Measurements from ENCODE around the gene FUZ.

The FUZ gene

DNA sequence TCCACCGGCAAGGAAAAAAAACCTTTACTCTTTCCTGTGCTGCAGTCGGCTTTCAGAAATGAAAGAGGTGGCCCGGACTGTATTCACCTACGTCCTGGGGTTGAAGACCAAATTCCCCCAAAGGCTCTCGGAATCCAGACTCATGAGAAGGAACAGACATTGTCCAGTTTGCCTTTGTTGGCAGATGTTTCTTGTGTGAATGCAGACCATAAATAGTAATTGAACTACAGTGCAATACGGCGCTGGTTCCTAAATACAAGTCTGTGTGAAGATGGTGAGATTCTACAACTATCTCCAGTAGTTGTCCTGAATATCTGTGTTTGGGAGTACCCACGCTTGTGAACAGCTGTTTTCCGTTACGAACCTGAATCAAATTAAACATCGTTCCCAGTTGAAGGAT, 26.6 kb upstream of the FUZ start:
- H3K27ac ChIP-seq (ENCODE audit: low read depth, low read length): no peak overlapping the region
- H3K36me3 ChIP-seq (ENCODE audit: low read length): 0 out of 2 replicates have a peak, but pooled peaks cover 3% of the 10 kb centered on the region

DNA sequence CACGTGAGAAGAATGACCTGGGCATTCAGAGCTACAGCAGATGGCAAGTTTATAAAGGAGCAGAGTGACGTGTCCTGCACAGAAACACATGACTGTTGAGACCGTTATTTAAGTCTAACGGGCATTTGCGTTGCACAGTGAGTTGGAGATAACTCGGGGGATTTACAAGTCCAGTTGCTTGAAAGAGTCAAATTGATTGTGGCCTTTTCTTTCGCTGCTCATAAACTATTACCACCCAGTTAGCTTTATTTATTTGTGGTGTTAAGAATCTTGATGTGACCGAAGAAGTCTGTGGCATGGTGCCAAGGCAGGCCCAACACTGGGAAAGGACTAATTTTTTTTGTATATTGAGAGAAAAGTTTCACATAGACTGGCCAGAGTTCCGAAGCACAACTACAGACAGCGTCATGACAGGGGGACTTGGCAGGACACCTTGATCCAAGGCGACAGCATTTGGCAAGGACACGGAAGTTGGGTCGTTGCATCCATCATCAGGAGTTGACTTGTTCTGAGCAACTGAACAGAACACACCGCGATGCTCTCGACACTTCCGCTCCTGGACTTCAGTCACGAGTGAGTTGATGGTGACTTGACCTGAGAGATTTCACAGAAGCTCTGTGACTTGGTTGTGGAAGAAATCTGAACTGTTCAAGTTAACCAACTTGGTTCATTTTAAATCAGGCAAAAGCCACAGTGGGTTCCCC, 25.9 kb upstream of the FUZ start:
- no peak overlapping the region for H3K4me3 ChIP-seq (ENCODE audit: insufficient read depth, low read length, poor library complexity, severe bottlenecking)
- H3K9me2 ChIP-seq (replicated peaks; ENCODE audit: insufficient read depth, low read length): no peaks in the 10 kb centered on the region
- no peak overlapping the region for H3K9ac ChIP-seq (ENCODE audit: low read length)
- no peaks in the 10 kb centered on the region for H3K9me3 ChIP-seq (ENCODE audit: insufficient read depth, low read length)
- H3K36me3 ChIP-seq (ENCODE audit: low read length): 0 out of 2 replicates have a peak, but pooled peaks cover 3% of the 10 kb centered on the region
- TF ChIP-seq, protein P1, sequence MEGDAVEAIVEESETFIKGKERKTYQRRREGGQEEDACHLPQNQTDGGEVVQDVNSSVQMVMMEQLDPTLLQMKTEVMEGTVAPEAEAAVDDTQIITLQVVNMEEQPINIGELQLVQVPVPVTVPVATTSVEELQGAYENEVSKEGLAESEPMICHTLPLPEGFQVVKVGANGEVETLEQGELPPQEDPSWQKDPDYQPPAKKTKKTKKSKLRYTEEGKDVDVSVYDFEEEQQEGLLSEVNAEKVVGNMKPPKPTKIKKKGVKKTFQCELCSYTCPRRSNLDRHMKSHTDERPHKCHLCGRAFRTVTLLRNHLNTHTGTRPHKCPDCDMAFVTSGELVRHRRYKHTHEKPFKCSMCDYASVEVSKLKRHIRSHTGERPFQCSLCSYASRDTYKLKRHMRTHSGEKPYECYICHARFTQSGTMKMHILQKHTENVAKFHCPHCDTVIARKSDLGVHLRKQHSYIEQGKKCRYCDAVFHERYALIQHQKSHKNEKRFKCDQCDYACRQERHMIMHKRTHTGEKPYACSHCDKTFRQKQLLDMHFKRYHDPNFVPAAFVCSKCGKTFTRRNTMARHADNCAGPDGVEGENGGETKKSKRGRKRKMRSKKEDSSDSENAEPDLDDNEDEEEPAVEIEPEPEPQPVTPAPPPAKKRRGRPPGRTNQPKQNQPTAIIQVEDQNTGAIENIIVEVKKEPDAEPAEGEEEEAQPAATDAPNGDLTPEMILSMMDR (IDR thresholded peaks at IDR 0.05; ENCODE audit: insufficient read depth, low read length, poor library complexity, severe bottlenecking): no peak
- TF ChIP-seq EZH2phosphoT487 (conservative IDR thresholded peaks at IDR 0.05; ENCODE audit: low read length): no peak
- H3K4me2 ChIP-seq (ENCODE audit: low read depth, low read length, poor library complexity, severe bottlenecking): no peak overlapping the region
- H4K20me1 ChIP-seq (ENCODE audit: low read depth, low read length): no peaks in the 10 kb centered on the region
- H3K27me3 ChIP-seq (ENCODE audit: low read length): no peaks in the 10 kb centered on the region
- no peak overlapping the region for H3K27ac ChIP-seq (ENCODE audit: low read depth, low read length)
- H3F3A ChIP-seq (ENCODE audit: insufficient read depth): peaks cover 9% of the 10 kb centered on the region; the same call in 1 of the 2 replicates
- no peaks in the 10 kb centered on the region for H3K79me2 ChIP-seq (ENCODE audit: insufficient read depth, low read length)
- no peak overlapping the region for H2AFZ ChIP-seq (ENCODE audit: low read depth, low read length, severe bottlenecking)

More for the DNA sequence above, 26.6 kb upstream of the FUZ start:
- H3K9me2 ChIP-seq (replicated peaks; ENCODE audit: insufficient read depth, low read length): no peaks in the 10 kb centered on the region
- H3K4me3 ChIP-seq (ENCODE audit: insufficient read depth, low read length, poor library complexity, severe bottlenecking): no peak overlapping the region
- TF ChIP-seq EZH2phosphoT487 (conservative IDR thresholded peaks at IDR 0.05; ENCODE audit: low read length): no peak
- TF ChIP-seq, protein P1 (IDR thresholded peaks at IDR 0.05; ENCODE audit: insufficient read depth, low read length, poor library complexity, severe bottlenecking): no peak
- no peak overlapping the region for H3K4me2 ChIP-seq (ENCODE audit: low read depth, low read length, poor library complexity, severe bottlenecking)
- no peaks in the 10 kb centered on the region for H3K9me3 ChIP-seq (ENCODE audit: insufficient read depth, low read length)
- no peaks in the 10 kb centered on the region for H3K79me2 ChIP-seq (ENCODE audit: insufficient read depth, low read length)
- no peaks in the 10 kb centered on the region for H4K20me1 ChIP-seq (ENCODE audit: low read depth, low read length)
- H2AFZ ChIP-seq (ENCODE audit: low read depth, low read length, severe bottlenecking): no peak overlapping the region
- peaks cover 9% of the 10 kb centered on the region; the same call in 1 of the 2 replicates for H3F3A ChIP-seq (ENCODE audit: insufficient read depth)
- H3K9ac ChIP-seq (ENCODE audit: low read length): no peak overlapping the region
- H3K27me3 ChIP-seq (ENCODE audit: low read length): no peaks in the 10 kb centered on the region

- no peaks in the 10 kb centered on the region for H3K79me2 ChIP-seq (ENCODE audit: insufficient read depth, low read length)
- H3K4me3 ChIP-seq (ENCODE audit: insufficient read depth, low read length, poor library complexity, severe bottlenecking): no peak overlapping the region
- no peak overlapping the region for H3K9ac ChIP-seq (ENCODE audit: low read length)
- no peak overlapping the region for H2AFZ ChIP-seq (ENCODE audit: low read depth, low read length, severe bottlenecking)
- 0 out of 2 replicates have a peak, but pooled peaks cover 2% of the 10 kb centered on the region for H3F3A ChIP-seq (ENCODE audit: insufficient read depth)
- peaks cover 3% of the 10 kb centered on the region; the same call in 1 of the 2 replicates for H3K36me3 ChIP-seq (ENCODE audit: low read length)
- no peaks in the 10 kb centered on the region for H3K27me3 ChIP-seq (ENCODE audit: low read length)
- TF ChIP-seq, protein P1 (IDR thresholded peaks at IDR 0.05; ENCODE audit: insufficient read depth, low read length, poor library complexity, severe bottlenecking): no peak
- TF ChIP-seq EZH2phosphoT487 (conservative IDR thresholded peaks at IDR 0.05; ENCODE audit: low read length): no peak
- H3K4me2 ChIP-seq (ENCODE audit: low read depth, low read length, poor library complexity, severe bottlenecking): no peak overlapping the region
- no peak overlapping the region for H3K27ac ChIP-seq (ENCODE audit: low read depth, low read length)
- H3K9me3 ChIP-seq (ENCODE audit: insufficient read depth, low read length): no peaks in the 10 kb centered on the region
- H4K20me1 ChIP-seq (ENCODE audit: low read depth, low read length): no peaks in the 10 kb centered on the region
- H3K9me2 ChIP-seq (replicated peaks; ENCODE audit: insufficient read depth, low read length): no peaks in the 10 kb centered on the region
Measured at GRCh38 chr19:49837425-49837824, 24.3 kb upstream of the FUZ start.
